COLO829 (cell line): ENCODE measurements around the gene HOXD1.
A peak's percentile ranks its signal among the peaks of the same experiment; 100 is the strongest.

Source experiments
- DNase-seq: peaks from one replicate; pipeline ENCODE4 v3.0.0; 2012; ENCODE audit warnings: low spot score

Gene HOXD1

DNA sequence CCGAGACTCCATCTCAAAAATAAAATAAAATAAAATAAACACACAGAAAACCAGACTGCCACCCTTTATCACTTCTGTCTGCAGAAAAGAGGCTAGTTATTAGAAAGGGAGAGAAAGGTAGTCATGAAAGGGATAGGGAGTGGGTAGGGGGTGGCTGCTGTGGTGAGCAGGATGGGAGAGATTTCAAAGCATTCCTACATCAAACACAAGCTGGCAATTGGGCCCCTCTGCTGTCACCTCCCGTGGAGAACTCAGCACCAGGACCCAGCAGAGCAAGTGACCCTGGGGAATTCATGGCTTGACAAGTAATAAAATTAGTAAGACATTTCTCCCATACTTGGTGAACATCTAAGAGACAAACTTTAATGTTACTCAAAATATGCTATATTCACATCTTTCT, 3.7 kb upstream of the HOXD1 start:
- DNase-seq: no peak

DNA sequence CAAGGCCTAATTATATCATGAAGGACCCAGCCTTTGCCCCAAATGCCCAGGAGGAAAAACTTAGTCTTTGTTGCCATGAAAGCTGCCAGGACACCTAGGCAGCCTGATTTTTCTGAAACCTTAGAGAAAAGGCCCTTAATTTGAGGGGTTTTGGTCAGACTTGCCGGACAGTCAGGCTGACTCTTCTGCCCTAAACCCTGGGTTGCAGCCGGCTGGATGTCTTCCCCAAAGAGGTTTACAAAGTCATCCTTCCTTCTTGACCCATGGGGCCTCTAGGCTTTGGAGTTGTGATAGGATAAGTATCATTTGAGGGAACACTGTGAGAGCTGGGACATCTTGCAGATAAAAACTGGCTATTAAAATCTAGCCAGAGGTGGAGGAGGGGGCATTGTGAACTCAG, 2.4 kb upstream of the HOXD1 start:
- no peak for DNase-seq

DNA sequence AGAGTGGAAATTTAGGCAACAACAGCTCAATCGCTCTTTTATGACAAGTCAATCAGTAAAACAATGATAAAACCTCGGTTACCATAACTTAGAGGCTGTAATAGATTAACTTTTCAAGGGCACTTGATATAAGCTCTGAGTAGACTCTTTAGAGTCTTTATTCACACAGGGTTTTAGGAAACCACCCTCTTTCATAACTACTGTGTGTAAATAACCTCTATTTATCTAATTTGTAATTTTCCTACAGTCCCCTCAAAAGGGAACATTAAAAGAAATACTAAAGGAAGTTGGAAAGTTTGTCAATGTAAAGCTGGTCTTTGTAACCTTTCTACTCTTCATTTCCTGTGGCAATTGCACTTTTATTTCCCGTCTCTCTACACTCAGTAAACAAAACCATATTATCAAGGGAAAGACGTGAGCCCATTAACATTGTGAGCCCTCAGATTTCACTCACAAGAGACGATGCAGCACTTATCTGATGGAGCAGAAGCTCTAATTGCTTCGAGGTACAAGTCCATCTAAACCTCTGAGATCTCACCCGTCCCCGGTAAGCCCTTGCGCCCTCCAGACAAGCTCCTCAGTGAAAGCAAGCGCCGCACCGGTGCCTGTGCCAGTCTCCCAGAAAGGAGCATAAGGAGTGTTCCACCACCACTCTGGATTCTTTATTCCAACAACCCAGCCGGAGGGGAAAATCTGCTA, 1.1 kb upstream of the HOXD1 start:
- peak; percentile 45 for DNase-seq

DNA sequence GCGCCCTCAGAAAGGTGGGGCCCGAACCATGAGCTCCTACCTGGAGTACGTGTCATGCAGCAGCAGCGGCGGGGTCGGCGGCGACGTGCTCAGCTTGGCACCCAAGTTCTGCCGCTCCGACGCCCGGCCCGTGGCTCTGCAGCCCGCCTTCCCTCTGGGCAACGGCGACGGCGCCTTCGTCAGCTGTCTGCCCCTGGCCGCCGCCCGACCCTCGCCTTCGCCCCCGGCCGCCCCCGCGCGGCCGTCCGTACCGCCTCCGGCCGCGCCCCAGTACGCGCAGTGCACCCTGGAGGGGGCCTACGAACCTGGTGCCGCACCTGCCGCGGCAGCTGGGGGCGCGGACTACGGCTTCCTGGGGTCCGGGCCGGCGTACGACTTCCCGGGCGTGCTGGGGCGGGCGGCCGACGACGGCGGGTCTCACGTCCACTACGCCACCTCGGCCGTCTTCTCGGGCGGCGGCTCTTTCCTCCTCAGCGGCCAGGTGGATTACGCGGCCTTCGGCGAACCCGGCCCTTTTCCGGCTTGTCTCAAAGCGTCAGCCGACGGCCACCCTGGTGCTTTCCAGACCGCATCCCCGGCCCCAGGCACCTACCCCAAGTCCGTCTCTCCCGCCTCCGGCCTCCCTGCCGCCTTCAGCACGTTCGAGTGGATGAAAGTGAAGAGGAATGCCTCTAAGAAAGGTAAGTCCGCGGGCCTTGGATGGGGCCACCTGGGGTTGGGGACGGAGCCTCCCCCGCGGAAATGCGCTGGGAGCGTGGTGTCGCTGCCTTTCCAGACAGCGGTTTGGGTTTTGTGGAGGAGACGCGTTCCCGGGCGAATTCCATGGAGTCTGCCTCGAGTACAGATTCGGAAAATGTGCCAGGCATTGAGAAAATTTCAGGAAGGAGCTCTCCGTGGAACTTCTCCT, 559 bp downstream of the HOXD1 start:
- DNase-seq: no peak

DNA sequence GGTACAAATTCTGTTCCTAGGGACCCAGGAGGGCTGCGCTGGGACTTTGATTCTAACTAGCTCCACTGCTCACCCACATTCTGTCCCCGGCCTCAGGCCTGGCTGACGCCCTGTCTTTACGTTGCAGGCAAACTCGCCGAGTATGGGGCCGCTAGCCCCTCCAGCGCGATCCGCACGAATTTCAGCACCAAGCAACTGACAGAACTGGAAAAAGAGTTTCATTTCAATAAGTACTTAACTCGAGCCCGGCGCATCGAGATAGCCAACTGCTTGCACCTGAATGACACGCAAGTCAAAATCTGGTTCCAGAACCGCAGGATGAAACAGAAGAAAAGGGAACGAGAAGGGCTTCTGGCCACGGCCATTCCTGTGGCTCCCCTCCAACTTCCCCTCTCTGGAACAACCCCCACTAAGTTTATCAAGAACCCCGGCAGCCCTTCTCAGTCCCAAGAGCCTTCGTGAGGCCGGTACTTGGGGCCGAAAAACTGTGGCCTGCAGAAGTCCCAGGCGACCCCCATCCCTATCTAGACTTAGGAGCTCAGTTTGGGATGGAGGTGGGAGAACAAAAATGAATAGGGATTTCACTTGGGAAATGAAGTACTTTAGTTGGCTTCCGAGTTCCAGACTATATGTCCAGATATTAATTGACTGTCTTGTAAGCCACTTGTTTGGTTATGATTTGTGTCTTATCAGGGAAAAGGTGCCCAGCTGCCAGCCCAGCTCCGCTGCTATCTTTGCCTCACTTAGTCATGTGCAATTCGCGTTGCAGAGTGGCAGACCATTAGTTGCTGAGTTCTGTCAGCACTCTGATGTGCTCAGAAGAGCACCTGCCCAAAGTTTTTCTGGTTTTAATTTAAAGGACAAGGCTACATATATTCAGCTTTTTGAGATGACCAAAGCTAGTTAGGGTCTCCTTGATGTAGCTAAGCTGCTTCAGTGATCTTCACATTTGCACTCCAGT, 1.5 kb downstream of the HOXD1 start:
- DNase-seq: no peak

DNA sequence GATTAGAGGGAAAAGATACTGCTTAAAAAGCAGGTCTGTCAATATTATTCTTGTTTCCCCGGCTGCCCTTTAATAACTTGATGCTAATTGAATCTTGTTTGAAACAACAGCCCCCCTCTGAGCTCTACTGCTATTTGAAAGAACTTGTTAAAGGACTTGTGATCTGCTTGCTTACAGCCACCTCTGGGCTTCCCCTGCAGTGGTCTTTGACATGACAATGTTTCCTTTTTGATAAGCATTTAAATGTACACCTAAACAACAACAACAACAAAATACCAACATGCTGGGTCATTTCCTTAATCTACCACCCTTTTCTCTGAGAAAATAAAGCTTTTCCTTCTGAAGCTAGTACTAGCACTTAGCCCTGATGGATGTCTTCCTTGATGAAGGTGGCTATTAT, 3.9 kb downstream of the HOXD1 start:
- no peak for DNase-seq

DNA sequence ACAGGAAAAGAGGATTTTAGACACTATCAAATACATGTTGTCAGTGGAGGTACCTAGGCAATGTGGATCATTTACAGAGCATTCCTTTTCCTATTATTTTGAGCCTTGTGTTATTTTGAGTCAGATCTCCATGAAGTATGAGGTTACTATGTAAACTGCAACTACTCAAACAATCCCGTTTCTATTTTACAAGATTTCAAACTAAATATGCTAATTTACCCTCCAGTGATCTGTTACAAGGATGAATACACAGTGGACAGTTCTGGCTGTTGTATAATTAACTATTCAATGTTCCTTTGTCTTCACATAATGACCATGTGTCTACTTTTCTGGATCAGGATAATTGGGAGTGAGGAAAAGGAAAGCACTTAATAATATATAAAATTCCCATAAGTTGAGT, 4.6 kb downstream of the HOXD1 start:
- peak; percentile 67 for DNase-seq

DNA sequence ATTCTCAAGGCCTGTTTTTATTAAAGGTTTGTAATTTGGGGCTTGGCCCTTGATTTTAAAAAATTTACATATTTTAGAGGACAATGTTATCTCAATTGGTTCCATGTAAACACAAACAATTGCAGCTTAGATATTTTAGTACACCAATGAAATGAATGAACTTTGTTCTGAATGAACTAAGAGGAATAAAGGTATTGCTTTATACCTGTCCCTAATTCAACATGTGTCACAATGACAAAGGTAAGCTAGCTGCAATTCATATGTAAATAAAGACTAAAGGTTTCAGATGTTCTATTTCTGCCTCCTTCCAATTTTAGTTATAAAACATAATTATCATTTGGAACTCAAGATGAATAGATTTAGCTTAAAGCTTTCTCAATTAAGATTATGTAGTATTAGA, 11.4 kb downstream of the HOXD1 start:
- no peak for DNase-seq

DNA sequence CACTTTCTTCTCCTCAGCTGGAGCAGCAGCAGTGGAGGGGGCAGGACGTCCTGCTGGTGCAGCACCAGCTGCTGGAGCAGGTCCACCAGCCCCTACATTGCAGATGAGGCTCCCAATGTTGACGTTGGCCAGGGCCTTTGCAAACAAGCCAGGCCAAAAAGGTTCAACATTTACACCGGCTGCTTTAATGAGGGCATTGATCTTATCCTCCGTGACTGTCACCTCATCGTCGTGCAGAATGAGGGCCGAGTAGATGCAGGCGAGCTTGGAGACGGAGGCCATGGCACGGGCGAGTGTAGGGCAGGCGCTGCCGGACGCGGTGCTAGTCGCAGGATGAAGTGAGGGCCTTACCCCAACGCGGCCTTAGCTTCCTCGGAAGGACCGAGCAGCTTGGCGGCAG, 12.5 kb downstream of the HOXD1 start:
- DNase-seq: no peak

DNA sequence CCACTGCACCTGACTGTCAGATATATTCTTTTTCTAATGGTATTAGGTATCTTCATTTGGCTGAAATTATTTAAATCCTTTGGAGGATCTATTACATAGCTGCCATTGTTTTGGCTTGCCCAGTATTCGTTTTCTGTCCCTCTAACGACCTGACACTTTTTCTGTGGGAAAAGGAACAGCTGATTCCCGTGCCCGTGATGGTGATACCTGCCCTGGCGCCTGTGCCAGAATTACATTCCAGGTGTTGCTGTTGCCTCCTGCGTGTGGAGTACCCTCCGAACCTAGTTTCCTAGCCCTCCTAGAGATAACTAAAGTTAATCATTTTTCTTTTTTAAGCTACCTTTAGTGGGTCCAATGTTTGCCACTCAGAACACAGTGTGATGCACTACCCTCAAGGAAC, 14.0 kb downstream of the HOXD1 start:
- no peak for DNase-seq

DNA sequence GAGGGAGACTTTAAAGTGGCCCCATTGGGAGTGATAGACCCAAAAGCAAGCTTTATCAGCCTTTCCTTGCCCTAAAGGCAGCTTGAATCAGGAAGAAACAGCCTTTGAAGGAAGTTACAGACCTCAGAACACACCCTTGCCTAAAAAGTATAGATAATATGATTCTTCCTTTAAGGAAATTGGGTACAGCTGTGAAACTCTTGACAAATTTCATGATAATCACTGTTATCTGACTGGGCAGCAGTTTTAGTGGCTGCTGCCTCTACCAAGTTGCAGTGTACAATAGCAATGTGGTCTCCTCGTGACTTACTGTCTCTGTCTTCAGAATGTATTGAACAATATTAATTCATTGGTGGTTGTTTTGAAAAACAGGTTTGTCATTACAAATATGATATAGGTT, 16.7 kb downstream of the HOXD1 start:
- no peak for DNase-seq

DNA sequence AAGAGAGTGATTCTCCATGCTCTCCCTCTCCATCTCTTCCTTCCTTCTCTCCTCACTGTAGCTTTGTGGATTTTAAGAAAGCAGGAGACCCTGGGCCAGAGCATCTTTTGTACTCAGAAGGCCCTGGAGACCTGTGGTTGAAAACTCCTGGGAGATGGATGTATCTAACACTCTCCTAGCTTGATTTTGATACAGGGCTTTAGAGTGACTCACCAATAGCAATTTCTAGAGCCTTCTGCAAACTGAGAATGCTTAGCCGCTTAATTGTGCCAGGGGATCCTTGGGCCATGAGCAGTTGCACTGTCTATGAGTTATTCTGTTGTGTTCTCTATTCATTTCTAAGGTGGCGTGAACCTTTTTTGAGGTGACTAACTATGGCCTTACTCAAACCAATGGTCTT, 17.7 kb downstream of the HOXD1 start:
- no peak for DNase-seq

DNA sequence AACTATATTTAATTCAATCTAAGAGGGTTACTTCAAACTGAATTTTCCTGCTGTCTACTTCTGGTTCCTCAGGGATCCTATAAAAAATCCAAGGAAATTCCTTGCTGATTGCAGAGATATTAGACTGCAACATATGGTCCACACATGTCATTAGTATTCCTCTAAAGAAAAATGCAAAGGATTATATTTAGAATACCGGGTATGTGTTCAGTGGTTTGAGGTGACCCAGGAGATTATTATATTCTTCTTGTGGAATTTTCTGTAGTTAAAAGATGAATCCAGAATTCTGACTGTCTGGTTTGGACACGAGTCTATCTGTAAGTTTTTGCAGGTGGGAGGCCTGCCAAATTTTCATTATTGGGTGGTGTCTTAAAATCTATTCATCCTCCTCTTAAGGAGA, 18.2 kb downstream of the HOXD1 start:
- DNase-seq: no peak

DNA sequence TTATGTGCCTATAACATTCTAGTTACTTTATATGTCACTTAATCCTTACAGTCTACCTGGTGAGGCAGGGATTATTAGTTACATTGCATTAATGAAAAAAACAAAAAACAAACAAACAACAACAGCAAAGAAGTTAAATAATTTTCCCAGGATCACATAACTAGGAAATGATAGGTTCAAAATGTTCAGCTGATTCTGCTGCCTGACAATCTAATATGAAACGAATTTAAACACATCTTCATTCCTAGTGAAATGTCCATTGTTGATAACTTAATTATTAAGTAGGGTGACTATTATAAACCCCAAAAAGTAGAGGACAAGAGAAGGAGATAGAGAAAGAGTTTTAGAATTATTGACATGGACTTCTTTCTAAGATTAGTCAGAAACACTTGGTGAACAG, 22.6 kb downstream of the HOXD1 start:
- no peak for DNase-seq

DNA sequence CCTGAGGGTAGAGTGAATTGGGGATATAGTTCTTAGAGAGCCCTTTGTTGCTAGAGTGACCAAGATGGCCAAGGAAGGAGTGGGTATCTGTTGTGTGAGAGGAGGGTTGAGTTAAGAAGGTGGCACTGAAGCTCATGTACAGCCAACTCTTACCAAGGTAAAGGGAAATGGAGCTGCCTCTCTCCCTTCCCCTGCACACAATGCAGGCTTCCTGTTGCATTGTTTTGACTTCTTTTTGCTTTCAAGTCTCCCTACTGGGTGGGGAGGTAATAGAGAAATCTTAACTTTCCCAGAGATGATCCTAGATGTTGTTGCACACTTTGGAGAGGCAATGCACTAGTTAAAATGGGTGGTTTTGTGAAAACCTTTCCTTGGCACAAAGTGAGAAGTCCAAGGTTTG, 23.8 kb downstream of the HOXD1 start:
- DNase-seq: no peak

DNA sequence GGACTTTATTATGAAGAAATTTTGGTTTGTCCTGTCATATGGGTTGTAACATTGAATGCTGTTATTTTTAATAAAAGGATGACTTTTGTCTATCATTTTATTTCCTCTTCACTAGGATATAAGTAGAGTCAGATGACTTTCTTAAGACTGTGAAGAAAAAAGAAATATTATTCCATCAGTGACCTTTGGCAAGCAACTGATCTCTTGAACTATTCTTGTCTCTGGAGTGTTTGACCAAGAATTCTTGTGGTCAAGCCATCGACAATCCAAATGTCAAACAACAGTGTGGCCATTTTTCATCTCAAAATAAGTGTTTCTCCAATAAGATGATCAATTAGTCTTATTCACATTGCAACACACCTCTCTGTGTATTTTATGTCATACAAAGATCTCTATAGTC, 24.9 kb downstream of the HOXD1 start:
- DNase-seq: peak; percentile 49

DNA sequence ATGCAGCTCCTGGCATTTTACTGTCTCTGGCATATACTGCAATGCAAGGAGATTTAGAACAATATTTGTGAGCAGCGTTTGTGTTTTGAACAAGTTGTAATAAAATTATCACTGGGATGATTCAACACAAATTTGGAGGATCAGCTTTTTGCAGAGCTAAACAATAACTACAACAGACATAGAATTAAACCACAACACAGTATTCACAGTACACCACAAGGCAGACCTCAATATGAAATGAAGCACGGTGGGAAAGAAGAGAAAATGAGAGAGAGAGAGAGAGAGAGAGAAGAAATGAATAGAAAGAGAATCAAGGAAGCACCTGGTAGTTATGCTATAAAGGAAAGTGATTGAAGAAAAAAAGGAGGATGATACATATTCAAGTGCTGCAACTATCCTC, 39.4 kb downstream of the HOXD1 start:
- DNase-seq: no peak

DNA sequence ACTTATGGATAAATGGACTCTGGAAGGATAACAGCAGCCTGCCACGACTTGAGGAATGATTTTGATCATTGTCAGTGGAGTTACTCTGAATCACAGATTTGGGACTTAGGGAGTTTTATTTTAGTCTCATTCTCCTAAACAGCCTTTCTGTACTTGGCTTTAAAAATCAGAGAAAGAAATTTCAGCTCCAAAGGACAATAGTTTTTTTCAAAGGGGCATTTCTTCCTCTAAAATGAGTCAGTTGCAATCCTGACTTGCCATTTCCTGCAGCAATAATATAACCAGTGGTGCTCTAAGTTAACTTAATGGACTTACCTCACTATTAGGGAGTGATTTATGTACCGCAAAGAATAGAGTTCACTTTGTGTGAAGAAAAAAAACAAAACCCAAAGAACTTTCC, 45.7 kb downstream of the HOXD1 start:
- peak; percentile 39 for DNase-seq

DNA sequence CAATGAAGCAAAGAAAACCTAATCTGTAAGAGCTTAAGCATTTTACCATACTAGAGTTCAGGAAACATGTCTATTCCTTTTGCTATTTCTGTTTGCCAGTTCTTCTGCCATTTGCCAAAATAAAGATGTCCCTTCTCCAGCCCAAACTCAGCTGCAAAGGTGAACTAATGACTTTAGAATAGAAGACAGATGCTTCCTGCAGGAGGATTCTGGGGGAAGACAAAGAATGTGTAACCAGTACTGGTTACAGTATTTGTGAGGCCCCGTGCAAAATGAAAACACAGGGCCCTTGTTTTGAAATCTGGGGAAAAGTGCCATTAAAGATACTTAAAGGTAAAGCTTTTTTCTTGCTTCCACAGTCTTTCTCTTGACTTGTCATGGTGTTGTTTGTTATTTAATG, 46.5 kb downstream of the HOXD1 start:
- no peak for DNase-seq

DNA sequence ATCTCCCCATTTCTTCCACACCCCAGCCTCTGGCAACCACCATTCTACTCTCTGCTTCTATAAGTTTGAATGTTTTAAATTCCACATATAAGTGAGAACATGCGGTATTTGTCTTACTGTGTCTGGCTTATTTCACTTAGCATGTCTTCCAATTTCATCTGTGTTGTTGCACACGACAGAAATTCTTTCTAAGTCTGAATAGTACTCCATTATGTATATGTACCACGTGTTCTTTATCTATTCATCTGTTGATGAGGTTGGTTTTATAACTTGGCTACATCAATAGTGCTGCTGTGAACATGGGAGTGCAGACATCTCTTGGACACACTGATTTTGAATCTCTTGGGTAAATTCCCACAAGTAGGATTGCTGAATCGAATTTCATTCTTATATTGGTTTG, 49.0 kb downstream of the HOXD1 start:
- DNase-seq: no peak

DNA sequence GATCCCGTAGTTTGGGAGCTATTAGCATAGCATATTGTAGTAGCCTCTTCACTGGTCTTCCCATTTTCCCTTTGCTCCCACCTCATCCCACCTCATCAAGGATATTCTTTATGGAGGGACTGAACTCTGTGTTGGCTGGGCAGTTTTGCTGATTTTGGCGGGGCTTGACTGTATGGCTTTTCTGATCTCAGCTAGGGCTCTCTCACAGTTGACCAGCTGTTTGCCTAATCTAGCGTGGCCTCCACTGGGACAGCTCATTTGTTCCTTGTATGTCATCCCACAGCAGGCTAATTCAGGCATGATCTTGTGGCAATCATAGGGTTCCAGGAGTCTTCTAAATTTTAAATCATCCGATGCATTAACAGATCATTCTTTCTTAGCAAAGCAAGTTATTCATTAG, 50.6 kb downstream of the HOXD1 start:
- no peak for DNase-seq

DNA sequence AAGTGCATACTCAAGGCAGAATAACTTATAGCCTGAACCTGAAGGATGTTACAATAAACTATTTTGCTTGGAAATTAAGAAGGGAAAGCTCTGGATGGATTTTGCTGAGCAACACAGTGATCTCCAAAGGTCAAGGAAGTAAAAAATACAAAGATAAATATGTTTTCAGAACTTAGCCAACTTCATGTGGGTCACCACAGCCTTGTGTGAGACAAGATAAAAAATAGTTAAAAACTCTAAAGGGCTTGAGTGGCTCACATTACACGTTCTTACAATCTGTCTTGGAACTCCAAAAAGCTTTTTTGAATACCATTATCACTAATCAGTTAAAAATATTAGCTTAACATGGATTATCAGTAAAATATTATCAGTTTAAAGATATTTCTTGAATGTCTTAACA, 51.8 kb downstream of the HOXD1 start:
- no peak for DNase-seq
